ENCODE data around the gene LRIT2. TPM values are rescaled to one million over a fixed set of nuclear protein-coding genes. Genes with fewer than 3 reads are reported as not detected.
A peak's percentile ranks its signal among the peaks of the same experiment; 100 is the strongest.

LRIT2 gene
- not detected in 2 replicates for total RNA-seq (2014; rRNA removed; shearing (Covaris generic))

- no peak for DNase-seq (ENCODE audit: low read depth)
Measured at GRCh38 chr10:84225427-84226173, at the start of gene LRIT2. LRIT2 (minus strand) TSS chr10:84225544; CDS start chr10:84225520, 24 bp downstream.

GRCh38 chr10:84270708-84271107 is 45.4 kb upstream of the LRIT2 start:
- DNase-seq (ENCODE audit: low read depth): no peak

- DNase-seq (ENCODE audit: low read depth): peak; percentile 80
Measured at GRCh38 chr10:84269773-84270172, 44.4 kb upstream of the LRIT2 start.

GRCh38 chr10:84269162-84269561 is 43.8 kb upstream of the LRIT2 start:
- DNase-seq (ENCODE audit: low read depth): no peak

- DNase-seq (ENCODE audit: low read depth): peak; percentile 41
Measured at GRCh38 chr10:84267503-84268126, 42.3 kb upstream of the LRIT2 start.

GRCh38 chr10:84265418-84265817 is 40.1 kb upstream of the LRIT2 start:
- no peak for DNase-seq (ENCODE audit: low read depth)

GRCh38 chr10:84264611-84265141 is 39.3 kb upstream of the LRIT2 start:
- DNase-seq (ENCODE audit: low read depth): peak; percentile 43

- DNase-seq (ENCODE audit: low read depth): no peak
Measured at GRCh38 chr10:84263716-84264115, 38.4 kb upstream of the LRIT2 start.

GRCh38 chr10:84262190-84262956 is 37.0 kb upstream of the LRIT2 start:
- no peak for DNase-seq (ENCODE audit: low read depth)

GRCh38 chr10:84261236-84261915 is 36.0 kb upstream of the LRIT2 start:
- no peak for DNase-seq (ENCODE audit: low read depth)

- DNase-seq (ENCODE audit: low read depth): no peak
Measured at GRCh38 chr10:84258034-84258695, 32.8 kb upstream of the LRIT2 start.

- no peak for DNase-seq (ENCODE audit: low read depth)
Measured at GRCh38 chr10:84257343-84258020, 32.1 kb upstream of the LRIT2 start.

- peak; percentile 49 for DNase-seq (ENCODE audit: low read depth)
Measured at GRCh38 chr10:84256510-84257342, 31.4 kb upstream of the LRIT2 start.

GRCh38 chr10:84254552-84255478 is 29.5 kb upstream of the LRIT2 start:
- no peak for DNase-seq (ENCODE audit: low read depth)

- no peak for DNase-seq (ENCODE audit: low read depth)
Measured at GRCh38 chr10:84248794-84249193, 23.4 kb upstream of the LRIT2 start.

GRCh38 chr10:84247496-84247895 is 22.2 kb upstream of the LRIT2 start:
- no peak for DNase-seq (ENCODE audit: low read depth)

- no peak for DNase-seq (ENCODE audit: low read depth)
Measured at GRCh38 chr10:84244651-84245270, 19.4 kb upstream of the LRIT2 start, which contains the start of gene RGR. RGR (plus strand) TSS chr10:84245053; CDS start chr10:84245091, 38 bp downstream.

- DNase-seq (ENCODE audit: low read depth): no peak
Measured at GRCh38 chr10:84243759-84244158, 18.4 kb upstream of the LRIT2 start.

Measured in M059J (cell line).